ENCODE data around the gene EFS.

DNA sequence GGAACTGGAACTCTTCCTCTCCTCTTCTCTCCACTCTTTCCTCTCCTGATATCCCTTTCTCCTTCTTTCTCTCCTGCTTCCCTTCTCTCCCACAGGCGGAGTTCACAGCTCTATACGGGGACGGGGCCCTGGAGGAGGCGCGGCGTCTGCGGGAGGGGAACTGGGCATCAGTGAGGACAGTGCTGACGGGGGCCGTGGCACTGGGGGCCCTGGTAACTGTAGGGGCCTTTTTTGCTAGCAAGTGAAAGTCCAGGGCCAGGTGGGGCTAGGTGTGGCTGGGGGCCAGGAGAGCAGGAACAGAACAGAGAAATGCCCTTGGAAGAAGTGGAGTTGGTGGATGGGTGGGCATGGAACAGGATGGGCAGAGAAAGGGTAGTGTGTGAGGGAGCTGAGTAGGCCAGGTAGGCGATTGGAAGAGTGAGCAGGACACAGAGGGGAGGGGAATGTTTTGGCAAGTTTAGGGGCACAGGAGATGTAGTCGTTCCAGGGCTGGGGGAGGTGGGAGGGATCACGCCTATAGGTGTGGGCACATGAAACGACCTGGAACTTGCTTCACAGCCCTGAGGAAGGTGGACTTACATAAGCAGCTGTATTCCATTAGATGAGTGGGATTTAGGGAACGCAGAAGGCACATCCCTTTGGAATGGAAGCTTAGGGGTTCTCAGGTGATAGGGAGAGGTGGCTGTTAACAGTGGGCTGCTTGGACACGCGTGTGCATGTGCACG, 56.1 kb downstream of the EFS start:
- TF ChIP-seq, protein P1, sequence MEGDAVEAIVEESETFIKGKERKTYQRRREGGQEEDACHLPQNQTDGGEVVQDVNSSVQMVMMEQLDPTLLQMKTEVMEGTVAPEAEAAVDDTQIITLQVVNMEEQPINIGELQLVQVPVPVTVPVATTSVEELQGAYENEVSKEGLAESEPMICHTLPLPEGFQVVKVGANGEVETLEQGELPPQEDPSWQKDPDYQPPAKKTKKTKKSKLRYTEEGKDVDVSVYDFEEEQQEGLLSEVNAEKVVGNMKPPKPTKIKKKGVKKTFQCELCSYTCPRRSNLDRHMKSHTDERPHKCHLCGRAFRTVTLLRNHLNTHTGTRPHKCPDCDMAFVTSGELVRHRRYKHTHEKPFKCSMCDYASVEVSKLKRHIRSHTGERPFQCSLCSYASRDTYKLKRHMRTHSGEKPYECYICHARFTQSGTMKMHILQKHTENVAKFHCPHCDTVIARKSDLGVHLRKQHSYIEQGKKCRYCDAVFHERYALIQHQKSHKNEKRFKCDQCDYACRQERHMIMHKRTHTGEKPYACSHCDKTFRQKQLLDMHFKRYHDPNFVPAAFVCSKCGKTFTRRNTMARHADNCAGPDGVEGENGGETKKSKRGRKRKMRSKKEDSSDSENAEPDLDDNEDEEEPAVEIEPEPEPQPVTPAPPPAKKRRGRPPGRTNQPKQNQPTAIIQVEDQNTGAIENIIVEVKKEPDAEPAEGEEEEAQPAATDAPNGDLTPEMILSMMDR (IDR thresholded peaks at IDR 0.05; ENCODE audit: poor library complexity): no peak
- TF ChIP-seq EZH2 (IDR thresholded peaks at IDR 0.05; ENCODE audit: borderline replicate concordance): no peak
- no peak for TF ChIP-seq EZH2phosphoT487 (IDR thresholded peaks at IDR 0.05; ENCODE audit: low read depth, severe bottlenecking, unreplicated experiment)
